Panc1 (cell line): ENCODE data around the gene WASF1. TPM values are rescaled to one million over a fixed set of nuclear protein-coding genes. Genes with fewer than 3 reads are reported as not detected.

Experiments
- ATAC-seq: fragments of 200-7000 bp; cut with Tn5 transposase; 2 replicates; pipeline ENCODE4 v1.9.1; 2020; ENCODE audit warnings: mild to moderate bottlenecking, moderate library complexity
- BruUV-seq: library from RNA; stranded (reverse); fragments of 400-500 nt; replicated peaks from 2 replicates; lab custom pipeline; 2021; lab: Mats Ljungman, UMichigan
- CTCF ChIA-PET: fragments of 300-600 bp; sonication (Branson Sonifier 250); formaldehyde crosslinking; loops from one replicate; lab custom pipeline; 2022; ENCODE audit warnings: antibody characterized with exemption; lab: Charles Lee
- POLR2A ChIA-PET: fragments of 300-600 bp; sonication (Branson Sonifier 250); formaldehyde crosslinking; loops from one replicate; lab custom pipeline; 2022; ENCODE audit warnings: antibody characterized with exemption; lab: Charles Lee
- DNase-seq: peaks from one replicate; pipeline ENCODE4 v3.0.0-alpha.2; 2010; ENCODE audit warnings: low read depth, low spot score
- H3K27ac ChIP-seq: 2 replicates; pipeline ENCODE4 v1.5.1; 2011; ENCODE audit warnings: mild to moderate bottlenecking, low read length, inconsistent platforms
- H3K27me3 ChIP-seq: fragments of 200-500 bp; sonication (Bioruptor generic); 2 replicates; pipeline ENCODE4 v1.6.0; 2014; ENCODE audit warnings: low read length, inconsistent platforms; ENCODE audit not compliant: control insufficient read depth, insufficient read depth
- H3K36me3 ChIP-seq: fragments of 200-500 bp; sonication (Bioruptor generic); 2 replicates; pipeline ENCODE4 v1.5.1; 2014; ENCODE audit warnings: inconsistent platforms, mild to moderate bottlenecking, low read length, moderate library complexity; ENCODE audit not compliant: control insufficient read depth, insufficient read depth
- H3K4me1 ChIP-seq: 2 replicates; pipeline ENCODE4 v1.5.1; 2011; ENCODE audit warnings: inconsistent platforms, mild to moderate bottlenecking, low read length, moderate library complexity; ENCODE audit not compliant: control insufficient read depth, insufficient read depth
- H3K4me3 ChIP-seq, 2 experiments: 2 replicates each; pipeline ENCODE4 v1.5.1; 2011 to 2012; ENCODE audit warnings: low read depth in 2 of 2, low read length in 2 of 2, mild to moderate bottlenecking in 2 of 2, inconsistent platforms in 1 of 2, moderate library complexity in 1 of 2
- H3K9me3 ChIP-seq: fragments of 200-500 bp; sonication (Bioruptor generic); 2 replicates; pipeline ENCODE4 v1.5.1; 2014; ENCODE audit warnings: low read depth, mild to moderate bottlenecking, inconsistent platforms, low read length, moderate library complexity; ENCODE audit not compliant: control insufficient read depth, insufficient read depth
- POLR2AphosphoS5 ChIP-seq: IDR thresholded peaks from 2 replicates; pipeline ENCODE4 v1.6.1; 2012; ENCODE audit warnings: mild to moderate bottlenecking, low read depth, low read length, moderate library complexity
- SIN3A ChIP-seq: IDR thresholded peaks from 2 replicates; pipeline ENCODE4 v1.6.1; 2012; ENCODE audit warnings: low read depth, mild to moderate bottlenecking, low read length, moderate library complexity, borderline replicate concordance; ENCODE audit not compliant: insufficient read depth
- TCF7L2 ChIP-seq: IDR thresholded peaks from 2 replicates; pipeline ENCODE4 v1.6.1; 2011; ENCODE audit warnings: mild to moderate bottlenecking, low read depth, low read length, inconsistent platforms
- in situ Hi-C: cut with HindIII; loops from 2 replicates; pipeline ENCODE4 v1.10.0; 2016; ENCODE audit warnings: low sequenced_read_pairs, low pct_unique_long_range_greater_than_20kb
- intact Hi-C: fragments of 100-400 bp; cut with micrococcal nuclease; formaldehyde crosslinking; loops from one replicate; pipeline ENCODE4 v1.10.0; 2022; ENCODE audit not compliant: unreplicated experiment
- total RNA-seq: library from RNA; stranded (reverse); gene quantifications from one replicate; pipeline ENCODE4 v1.2.1, GENCODE V29; 2021; ENCODE audit not compliant: unreplicated experiment
- TF ChIP-seq, protein P1 (sequence below), 2 experiments: IDR thresholded peaks; 2 replicates each; pipeline ENCODE4 v1.6.1; 2011 to 2012; ENCODE audit warnings: low read depth in 2 of 2, control low read depth in 1 of 2, low read length in 1 of 2, mild to moderate bottlenecking in 1 of 2, moderate library complexity in 1 of 2; ENCODE audit not compliant: insufficient read depth in 1 of 2
- TF ChIP-seq, protein P2 (sequence below): fragments of 450-650 bp; IDR thresholded peaks from 2 replicates; pipeline ENCODE4 v1.5.1; 2017; ENCODE audit warnings: mild to moderate bottlenecking

WASF1 gene
- total RNA-seq, 1 experiment from 2014 or later, result 63.9 TPM

DNA sequence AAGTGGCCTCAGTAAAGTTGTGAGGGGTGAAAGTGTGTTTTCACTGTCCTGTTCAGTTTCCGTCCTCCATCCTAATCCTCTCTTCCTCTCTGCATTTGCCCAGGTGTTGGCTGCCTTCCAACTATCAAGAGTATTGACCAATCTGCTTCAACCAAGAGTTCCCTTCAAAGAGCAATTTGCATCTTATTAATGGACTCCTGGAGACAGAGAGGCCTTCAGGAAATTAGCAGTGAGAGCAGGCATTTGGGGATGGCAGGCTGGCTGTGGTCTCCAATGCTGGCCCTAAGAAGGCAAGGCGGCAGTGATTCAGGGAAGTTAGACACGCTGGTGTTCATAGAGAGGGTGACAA, 124.1 kb downstream of the WASF1 start:
- CTCF ChIA-PET, result interaction anchor here (0.8 kb wide), 1 partner anchor 13 kb away, joined by 3 read pairs; no protein-coding TSS in a partner anchor
- in situ Hi-C loops, result loop anchor here (25.0 kb wide), 1 partner anchor 343 kb away; no protein-coding TSS in a partner anchor
- intact Hi-C loops, result no loop called here

DNA sequence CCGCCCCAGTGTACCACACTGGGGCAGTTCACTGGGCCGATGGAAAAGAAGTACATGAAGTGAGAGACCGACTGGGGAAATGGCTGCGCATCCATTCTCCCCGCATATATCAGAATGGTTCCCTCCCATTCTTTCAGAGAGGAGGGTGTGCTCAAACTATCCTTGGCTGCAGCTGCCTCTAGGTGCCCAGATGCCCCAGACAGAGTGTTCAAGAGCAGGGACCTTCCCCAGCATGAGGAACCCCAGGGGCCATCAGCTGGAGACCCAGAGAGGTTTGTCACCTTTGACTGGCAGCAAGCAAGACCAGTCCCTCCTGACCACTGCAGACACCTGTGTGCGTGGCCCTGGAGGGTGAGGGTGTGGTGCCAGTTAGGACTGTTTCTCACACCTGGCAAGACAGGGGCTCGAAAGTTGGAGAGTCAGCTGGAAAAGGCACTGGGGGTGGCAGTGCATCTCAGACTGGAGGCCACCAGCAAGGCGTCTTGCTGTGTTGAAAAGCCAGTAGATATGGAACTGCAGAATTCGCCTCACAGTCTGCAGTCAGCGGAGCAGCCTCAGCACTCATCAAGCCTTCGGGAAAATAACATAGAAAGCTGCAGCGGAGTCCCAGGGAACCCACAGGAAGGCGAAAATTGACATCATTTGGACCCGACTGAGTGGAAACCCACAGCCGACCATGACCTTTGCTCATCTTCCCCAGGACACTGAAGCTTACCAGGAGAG, 124.6 kb downstream of the WASF1 start:
- peaks cover 68% of the 10 kb centered on the region for H3K27me3 ChIP-seq
- no peaks in the 10 kb centered on the region for H3K9me3 ChIP-seq
- no peak for TF ChIP-seq POLR2AphosphoS5
- TF ChIP-seq, protein P1, sequence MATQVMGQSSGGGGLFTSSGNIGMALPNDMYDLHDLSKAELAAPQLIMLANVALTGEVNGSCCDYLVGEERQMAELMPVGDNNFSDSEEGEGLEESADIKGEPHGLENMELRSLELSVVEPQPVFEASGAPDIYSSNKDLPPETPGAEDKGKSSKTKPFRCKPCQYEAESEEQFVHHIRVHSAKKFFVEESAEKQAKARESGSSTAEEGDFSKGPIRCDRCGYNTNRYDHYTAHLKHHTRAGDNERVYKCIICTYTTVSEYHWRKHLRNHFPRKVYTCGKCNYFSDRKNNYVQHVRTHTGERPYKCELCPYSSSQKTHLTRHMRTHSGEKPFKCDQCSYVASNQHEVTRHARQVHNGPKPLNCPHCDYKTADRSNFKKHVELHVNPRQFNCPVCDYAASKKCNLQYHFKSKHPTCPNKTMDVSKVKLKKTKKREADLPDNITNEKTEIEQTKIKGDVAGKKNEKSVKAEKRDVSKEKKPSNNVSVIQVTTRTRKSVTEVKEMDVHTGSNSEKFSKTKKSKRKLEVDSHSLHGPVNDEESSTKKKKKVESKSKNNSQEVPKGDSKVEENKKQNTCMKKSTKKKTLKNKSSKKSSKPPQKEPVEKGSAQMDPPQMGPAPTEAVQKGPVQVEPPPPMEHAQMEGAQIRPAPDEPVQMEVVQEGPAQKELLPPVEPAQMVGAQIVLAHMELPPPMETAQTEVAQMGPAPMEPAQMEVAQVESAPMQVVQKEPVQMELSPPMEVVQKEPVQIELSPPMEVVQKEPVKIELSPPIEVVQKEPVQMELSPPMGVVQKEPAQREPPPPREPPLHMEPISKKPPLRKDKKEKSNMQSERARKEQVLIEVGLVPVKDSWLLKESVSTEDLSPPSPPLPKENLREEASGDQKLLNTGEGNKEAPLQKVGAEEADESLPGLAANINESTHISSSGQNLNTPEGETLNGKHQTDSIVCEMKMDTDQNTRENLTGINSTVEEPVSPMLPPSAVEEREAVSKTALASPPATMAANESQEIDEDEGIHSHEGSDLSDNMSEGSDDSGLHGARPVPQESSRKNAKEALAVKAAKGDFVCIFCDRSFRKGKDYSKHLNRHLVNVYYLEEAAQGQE (IDR thresholded peaks at IDR 0.05; ENCODE audit: insufficient read depth in 1 of 2, low read depth in 2 of 2, low read length in 1 of 2), result no peak
- no peak for TF ChIP-seq TCF7L2
- TF ChIP-seq SIN3A, result no peak
- TF ChIP-seq, protein P2, sequence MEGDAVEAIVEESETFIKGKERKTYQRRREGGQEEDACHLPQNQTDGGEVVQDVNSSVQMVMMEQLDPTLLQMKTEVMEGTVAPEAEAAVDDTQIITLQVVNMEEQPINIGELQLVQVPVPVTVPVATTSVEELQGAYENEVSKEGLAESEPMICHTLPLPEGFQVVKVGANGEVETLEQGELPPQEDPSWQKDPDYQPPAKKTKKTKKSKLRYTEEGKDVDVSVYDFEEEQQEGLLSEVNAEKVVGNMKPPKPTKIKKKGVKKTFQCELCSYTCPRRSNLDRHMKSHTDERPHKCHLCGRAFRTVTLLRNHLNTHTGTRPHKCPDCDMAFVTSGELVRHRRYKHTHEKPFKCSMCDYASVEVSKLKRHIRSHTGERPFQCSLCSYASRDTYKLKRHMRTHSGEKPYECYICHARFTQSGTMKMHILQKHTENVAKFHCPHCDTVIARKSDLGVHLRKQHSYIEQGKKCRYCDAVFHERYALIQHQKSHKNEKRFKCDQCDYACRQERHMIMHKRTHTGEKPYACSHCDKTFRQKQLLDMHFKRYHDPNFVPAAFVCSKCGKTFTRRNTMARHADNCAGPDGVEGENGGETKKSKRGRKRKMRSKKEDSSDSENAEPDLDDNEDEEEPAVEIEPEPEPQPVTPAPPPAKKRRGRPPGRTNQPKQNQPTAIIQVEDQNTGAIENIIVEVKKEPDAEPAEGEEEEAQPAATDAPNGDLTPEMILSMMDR, result no peak
- no peak overlapping the region for H3K27ac ChIP-seq
- H3K36me3 ChIP-seq, result no peaks in the 10 kb centered on the region
- DNase-seq (no peak), ATAC-seq (0 out of 2 replicates have a peak, but pooled peaks have one; percentile 35)
- CTCF ChIA-PET, result interaction anchor here (0.8 to 0.9 kb wide), 2 partner anchors 12 to 15 kb away, joined by 3 to 5 read pairs; no protein-coding TSS in a partner anchor
- POLR2A ChIA-PET, result no interaction called here
- in situ Hi-C loops, result loop anchor here (25.0 kb wide), 1 partner anchor 343 kb away; no protein-coding TSS in a partner anchor
- H3K4me1 ChIP-seq, result no peaks in the 10 kb centered on the region
- H3K4me3 ChIP-seq, result no peak overlapping the region
- BruUV-seq, result no TSS peak
- intact Hi-C loops, result loop anchor here (5.0 kb wide), 1 partner anchor 337 kb away; no protein-coding TSS in a partner anchor

More for the DNA sequence above, 124.1 kb downstream of the WASF1 start:
- H3K27ac ChIP-seq, result no peak overlapping the region
- POLR2A ChIA-PET, result no interaction called here
- BruUV-seq, result no TSS peak
- TF ChIP-seq SIN3A (no peak), POLR2AphosphoS5 (no peak), TCF7L2 (no peak)
- TF ChIP-seq, protein P2, result no peak
- TF ChIP-seq, protein P1 (IDR thresholded peaks at IDR 0.05; ENCODE audit: insufficient read depth in 1 of 2, low read depth in 2 of 2, low read length in 1 of 2), result no peak
- no peak for ATAC-seq
- H3K36me3 ChIP-seq, result no peaks in the 10 kb centered on the region
- no peaks in the 10 kb centered on the region for H3K9me3 ChIP-seq
- H3K27me3 ChIP-seq, result peaks cover 68% of the 10 kb centered on the region
- no peak for DNase-seq
- H3K4me3 ChIP-seq, result no peak overlapping the region
- H3K4me1 ChIP-seq, result no peaks in the 10 kb centered on the region
